ENCODE data around the gene TPRX2. TPM values are rescaled to one million over a fixed set of nuclear protein-coding genes. Genes with fewer than 3 reads are reported as not detected.
"Not testable (repeated sequence)": the region's sequence is repeated elsewhere in the genome, so short reads cannot be mapped to it uniquely, and the experiment has no call there.

Gene TPRX2
- total RNA-seq, 1 donor = not detected

DNA sequence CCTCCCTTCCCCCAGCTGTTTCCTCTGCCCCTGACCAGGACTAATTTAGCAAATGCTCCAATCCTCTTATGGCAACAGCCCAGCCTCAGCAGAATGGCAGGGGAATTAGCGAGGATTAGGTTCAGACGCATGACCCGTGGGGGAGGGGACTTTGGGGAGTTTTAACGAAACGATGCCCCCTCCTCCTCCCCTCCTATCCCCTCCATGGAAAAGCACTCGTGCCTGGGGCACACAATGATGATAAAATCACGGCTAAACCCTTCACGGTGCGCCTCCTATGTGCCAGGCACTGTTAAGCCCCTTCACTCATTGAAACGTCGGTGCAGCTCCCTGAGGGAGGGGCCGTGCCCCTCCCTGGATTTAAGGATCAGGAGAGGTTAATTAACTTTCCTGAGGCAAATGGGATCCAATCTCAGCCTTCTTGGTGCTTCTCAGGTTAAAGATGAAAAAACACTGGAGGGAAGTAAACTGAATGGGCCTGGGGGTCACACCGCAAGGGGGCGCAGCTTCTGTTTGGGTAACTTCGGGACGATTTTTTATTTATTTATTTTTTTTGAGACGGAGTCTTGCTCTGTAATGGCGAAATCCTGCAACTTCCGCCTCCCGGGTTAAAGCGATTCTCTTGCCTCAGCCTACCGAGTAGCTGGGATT is 10.1 kb upstream of the TPRX2 start:
- H3K9me3 ChIP-seq (ENCODE audit: low read depth, low read length) = no peaks in the 10 kb centered on the region
- H3K4me1 ChIP-seq (ENCODE audit: insufficient read depth, low read length) = no peaks in the 10 kb centered on the region
- no peak overlapping the region for H3K4me3 ChIP-seq (ENCODE audit: low read length)
- peaks cover 11% of the 10 kb centered on the region for H3K27me3 ChIP-seq (ENCODE audit: insufficient read depth, low read length)

DNA sequence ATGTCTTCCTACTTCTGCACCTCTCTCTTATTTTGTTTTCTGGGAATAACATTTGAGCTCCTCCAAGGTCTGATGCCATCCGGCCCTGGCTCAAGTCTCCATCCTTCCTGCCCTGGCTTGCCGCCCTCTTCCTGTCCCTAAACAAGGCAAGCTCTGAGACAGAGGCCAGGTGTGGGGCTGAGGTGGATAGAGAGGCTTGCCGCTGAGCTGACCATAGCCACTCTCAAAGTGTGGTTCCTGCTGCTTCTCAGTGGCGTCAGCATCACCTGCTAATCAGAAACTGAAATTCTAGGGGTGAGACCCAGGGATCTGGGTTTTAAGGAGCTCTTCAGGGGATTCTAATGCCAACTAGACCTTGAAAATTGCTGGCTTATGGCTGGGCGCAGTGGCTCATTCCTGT is 6.0 kb upstream of the TPRX2 start:
- H3K27me3 ChIP-seq (ENCODE audit: insufficient read depth, low read length) = peaks cover 11% of the 10 kb centered on the region
- H3K4me3 ChIP-seq (ENCODE audit: low read length) = no peak overlapping the region
- H3K4me1 ChIP-seq (ENCODE audit: insufficient read depth, low read length) = no peaks in the 10 kb centered on the region
- H3K9me3 ChIP-seq (ENCODE audit: low read depth, low read length) = no peaks in the 10 kb centered on the region

DNA sequence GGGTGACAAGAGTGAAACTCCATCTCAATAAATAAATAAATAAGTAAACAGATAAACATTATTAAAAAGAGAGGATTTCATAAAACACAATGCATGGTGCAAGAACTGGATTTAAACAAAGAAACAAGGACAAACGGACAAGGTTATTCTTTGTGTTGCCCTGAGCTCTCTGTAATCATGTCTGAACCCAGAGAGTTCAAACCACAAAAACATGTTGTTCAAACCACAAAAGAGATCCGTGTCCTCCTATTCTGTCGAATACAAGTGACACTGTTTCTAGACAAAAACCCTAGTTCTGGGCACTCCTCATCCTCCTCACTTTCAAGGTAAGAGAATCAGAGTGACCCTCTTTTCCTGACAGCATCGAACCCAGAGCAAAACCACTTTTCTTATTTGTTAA is 4.6 kb upstream of the TPRX2 start:
- no peaks in the 10 kb centered on the region for H3K4me1 ChIP-seq (ENCODE audit: insufficient read depth, low read length)
- no peaks in the 10 kb centered on the region for H3K9me3 ChIP-seq (ENCODE audit: low read depth, low read length)
- peaks cover 6% of the 10 kb centered on the region for H3K27me3 ChIP-seq (ENCODE audit: insufficient read depth, low read length)
- H3K4me3 ChIP-seq (ENCODE audit: low read length) = no peak overlapping the region

DNA sequence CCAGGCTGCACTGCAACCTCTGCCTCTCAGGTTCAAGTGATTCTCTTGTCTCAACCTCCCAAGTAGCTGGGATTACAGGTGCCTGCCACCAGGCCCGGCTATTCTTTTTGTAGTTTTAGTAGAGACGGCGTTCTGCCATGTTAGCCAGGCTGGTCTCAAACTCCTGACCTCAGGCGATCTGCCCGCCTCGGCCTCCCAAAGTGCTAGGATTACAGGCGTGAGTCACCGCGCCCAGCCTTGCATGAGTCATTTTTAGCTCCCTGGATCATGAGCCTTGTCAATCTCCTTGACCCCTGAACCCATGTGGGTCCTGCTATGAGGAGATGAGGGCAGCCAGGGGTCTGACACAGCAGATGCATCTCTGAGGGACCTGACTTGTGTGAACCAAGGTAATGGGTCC is 804 bp upstream of the TPRX2 start:
- not testable (repeated sequence) for H3K9me3 ChIP-seq (ENCODE audit: low read depth, low read length); H3K27me3 ChIP-seq (ENCODE audit: insufficient read depth, low read length); H3K4me3 ChIP-seq (ENCODE audit: low read length); H3K4me1 ChIP-seq (ENCODE audit: insufficient read depth, low read length)

DNA sequence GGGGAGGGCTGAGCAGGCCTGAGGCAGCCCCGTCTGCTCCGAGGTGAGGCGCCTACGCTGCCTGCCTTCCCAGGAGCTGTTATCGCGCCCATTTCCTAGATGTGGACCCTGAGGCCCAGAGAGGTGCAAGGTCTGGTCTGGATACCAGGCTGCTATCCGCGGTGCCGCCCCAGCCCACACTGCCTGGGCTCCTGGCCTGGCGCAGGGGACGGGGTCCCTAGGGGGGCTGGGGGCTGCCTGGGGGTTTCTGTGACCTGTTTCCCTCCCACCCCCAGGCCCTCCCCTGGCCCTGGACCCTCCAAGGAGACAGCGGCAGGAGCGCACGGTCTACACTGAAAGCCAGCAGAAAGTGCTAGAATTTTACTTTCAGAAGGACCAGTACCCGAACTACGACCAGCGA is 803 bp downstream of the TPRX2 start:
- H3K27me3 ChIP-seq (ENCODE audit: insufficient read depth, low read length); H3K9me3 ChIP-seq (ENCODE audit: low read depth, low read length); H3K4me3 ChIP-seq (ENCODE audit: low read length); H3K4me1 ChIP-seq (ENCODE audit: insufficient read depth, low read length): not testable (repeated sequence)

DNA sequence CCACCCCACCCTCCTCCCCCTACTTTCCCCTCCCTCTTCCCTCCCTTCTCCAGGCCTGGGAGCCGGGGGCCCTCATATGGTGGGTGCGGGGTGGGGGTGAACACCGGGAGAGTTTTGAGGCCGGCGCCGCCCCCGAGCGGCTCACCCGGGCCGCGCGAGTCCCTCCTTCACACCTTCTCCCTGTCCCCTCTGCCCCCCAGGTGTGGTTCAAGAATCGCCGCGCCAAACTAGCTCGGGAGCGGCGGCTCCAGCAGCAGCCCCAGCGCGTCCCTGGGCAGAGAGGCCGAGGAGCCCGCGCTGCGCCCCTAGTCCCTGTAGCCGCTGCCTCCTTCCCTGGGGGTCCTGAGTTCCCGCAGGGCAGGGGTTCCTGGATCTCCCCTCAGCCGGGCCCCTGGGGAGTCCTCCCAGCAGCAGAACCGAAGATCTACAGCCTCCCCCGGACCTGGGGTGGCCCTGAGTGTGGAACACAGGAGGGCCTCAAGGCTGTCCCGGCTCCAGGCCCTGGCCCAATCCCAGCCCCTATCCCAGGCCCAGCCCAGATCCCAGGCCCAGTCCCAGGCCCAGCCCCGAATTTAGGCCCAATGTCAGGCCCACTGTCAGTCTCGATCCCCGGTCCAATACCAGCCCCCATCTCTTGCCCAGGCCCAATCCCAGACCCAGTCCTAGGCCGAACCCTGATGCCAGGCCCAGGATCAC is 1.7 kb downstream of the TPRX2 start:
- Histone ChIP-seq H3K4me1 (ENCODE audit: insufficient read depth, low read length) (no peaks in the 10 kb centered on the region), H3K9me3 (ENCODE audit: low read depth, low read length) (no peaks in the 10 kb centered on the region), H3K4me3 (ENCODE audit: low read length) (no peak overlapping the region), H3K27me3 (ENCODE audit: insufficient read depth, low read length) (no peaks in the 10 kb centered on the region)

DNA sequence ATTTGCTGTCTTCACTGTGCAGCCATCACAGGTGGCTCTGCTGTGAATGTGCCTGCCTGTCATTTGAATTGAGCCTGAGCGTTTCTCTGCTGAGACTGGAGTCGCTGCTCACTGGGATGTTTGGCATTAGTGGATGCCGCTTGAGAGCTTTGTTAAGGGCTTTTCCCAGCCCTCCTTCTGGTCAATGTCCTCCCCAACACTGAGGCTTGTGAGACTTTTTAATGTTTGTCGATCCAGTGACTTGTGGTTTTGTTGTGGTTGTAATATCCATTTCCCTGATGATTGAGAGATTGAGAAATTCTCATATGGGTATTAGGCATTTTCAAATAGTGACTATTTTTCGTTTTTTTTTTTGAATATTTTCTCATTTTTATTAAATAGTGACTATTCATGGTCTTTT is 2.6 kb downstream of the TPRX2 start:
- no peaks in the 10 kb centered on the region for H3K27me3 ChIP-seq (ENCODE audit: insufficient read depth, low read length)
- H3K4me3 ChIP-seq (ENCODE audit: low read length) = no peak overlapping the region
- no peaks in the 10 kb centered on the region for H3K4me1 ChIP-seq (ENCODE audit: insufficient read depth, low read length)
- H3K9me3 ChIP-seq (ENCODE audit: low read depth, low read length) = no peaks in the 10 kb centered on the region

DNA sequence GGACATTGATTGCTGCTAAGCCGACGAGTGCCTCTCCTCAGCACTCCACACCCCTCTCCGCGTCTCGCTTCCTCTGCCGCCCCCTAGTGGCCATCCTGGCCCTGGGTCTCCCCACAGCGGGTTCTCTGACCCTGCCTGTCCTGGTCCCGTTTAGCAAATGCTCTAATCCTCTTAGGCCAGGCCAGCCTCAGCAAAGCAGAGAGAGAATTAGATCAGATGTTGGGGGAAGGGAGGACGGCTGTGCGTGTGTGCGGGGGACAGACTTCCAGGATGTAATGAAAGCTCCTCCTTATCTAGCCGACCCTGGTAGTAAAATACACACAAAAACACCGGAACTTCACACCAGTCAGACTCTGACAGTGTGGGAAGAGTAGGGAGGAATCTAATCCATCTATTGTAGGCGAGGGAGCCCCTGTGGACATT is 4.5 kb downstream of the TPRX2 start:
- H3K27me3 ChIP-seq (ENCODE audit: insufficient read depth, low read length) = no peaks in the 10 kb centered on the region
- H3K4me1 ChIP-seq (ENCODE audit: insufficient read depth, low read length) = no peaks in the 10 kb centered on the region

DNA sequence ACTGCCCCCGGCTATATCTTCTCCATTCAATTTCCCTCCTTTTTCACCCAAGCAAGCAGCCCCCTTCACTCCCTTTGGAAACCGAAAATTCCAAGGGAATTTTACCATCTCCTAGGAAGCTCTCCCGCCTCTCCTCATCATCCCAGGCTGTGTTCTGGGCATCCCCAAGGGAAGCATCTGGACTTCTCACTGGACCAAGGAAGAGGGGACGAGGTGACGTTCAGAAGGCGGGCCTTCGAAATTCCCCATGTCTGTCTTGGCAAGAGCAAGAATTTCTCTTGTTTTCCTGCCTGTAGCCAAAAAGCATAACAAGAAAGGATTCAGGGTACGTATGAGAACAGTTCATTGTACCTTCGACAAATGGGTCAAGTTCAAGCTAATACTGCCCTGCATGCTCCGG is 6.1 kb downstream of the TPRX2 start:
- no peaks in the 10 kb centered on the region for H3K4me1 ChIP-seq (ENCODE audit: insufficient read depth, low read length)
- no peaks in the 10 kb centered on the region for H3K9me3 ChIP-seq (ENCODE audit: low read depth, low read length)
- no peaks in the 10 kb centered on the region for H3K27me3 ChIP-seq (ENCODE audit: insufficient read depth, low read length)
- H3K4me3 ChIP-seq (ENCODE audit: low read length) = no peak overlapping the region

More for the DNA sequence above, 4.5 kb downstream of the TPRX2 start:
- Histone ChIP-seq H3K4me3 (ENCODE audit: low read length) (no peak overlapping the region), H3K9me3 (ENCODE audit: low read depth, low read length) (no peaks in the 10 kb centered on the region)

DNA sequence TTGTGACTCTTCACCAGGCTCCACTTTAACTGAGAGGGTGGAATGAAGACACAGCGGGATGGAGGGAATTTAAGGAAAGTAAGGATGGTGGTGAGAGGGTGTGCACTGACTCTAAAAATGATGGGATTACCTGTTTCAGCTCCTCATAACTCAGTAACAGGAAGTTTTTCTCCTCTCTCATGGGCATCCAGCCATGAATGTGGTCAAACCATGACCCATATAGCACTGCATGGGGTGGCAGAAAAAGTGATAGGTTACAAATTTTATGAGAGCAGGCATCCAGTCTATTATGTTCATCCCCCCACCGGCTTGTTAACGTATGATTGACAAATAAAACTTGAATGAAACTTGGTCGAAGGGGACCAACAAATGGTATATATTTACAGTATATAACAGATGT is 19.9 kb downstream of the TPRX2 start:
- Histone ChIP-seq H3K4me1 (ENCODE audit: insufficient read depth, low read length) (no peaks in the 10 kb centered on the region), H3K4me3 (ENCODE audit: low read length) (no peak overlapping the region)

DNA sequence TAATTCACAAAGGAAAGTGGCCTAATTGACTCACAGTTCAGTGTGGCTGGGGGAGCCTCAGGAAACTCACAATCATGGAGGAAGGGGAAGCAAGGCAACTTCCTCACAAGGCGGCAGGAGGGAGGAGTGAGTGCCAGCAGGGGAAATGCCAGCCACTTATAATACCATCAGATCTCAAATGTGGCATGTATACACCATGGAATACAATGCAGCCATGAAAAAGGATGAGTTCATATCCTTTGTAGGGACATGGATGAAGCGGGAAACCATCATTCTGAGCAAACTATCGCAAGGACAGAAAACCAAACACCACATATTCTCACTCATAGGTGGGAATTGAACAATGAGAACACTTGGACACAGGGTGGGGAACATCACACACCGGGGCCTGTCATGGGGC is 20.4 kb downstream of the TPRX2 start:
- H3K9me3 ChIP-seq (ENCODE audit: low read depth, low read length); H3K4me3 ChIP-seq (ENCODE audit: low read length); H3K4me1 ChIP-seq (ENCODE audit: insufficient read depth, low read length); H3K27me3 ChIP-seq (ENCODE audit: insufficient read depth, low read length): not testable (repeated sequence)

More for the DNA sequence above, 19.9 kb downstream of the TPRX2 start:
- H3K9me3 ChIP-seq (ENCODE audit: low read depth, low read length) = no peaks in the 10 kb centered on the region
- H3K27me3 ChIP-seq (ENCODE audit: insufficient read depth, low read length) = no peaks in the 10 kb centered on the region

DNA sequence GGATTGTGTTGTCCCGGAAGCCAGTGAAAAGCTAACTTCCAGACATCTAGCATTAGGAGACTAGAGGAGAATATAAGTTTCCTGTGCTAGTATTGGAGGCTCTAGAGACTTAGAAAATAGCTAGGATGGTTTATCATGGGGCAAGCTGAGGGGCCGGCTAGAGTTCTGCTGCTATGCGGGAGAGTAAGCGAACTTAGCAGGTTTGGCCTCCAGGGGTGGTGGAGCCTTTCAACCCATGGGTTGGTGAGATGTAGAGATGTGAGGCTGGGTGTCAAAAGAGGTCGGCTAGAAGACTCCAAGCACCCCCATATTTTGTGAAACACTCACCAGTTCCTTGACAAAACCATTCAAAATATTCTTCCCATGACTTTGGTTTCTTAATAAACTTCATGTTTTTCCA is 22.7 kb downstream of the TPRX2 start:
- Histone ChIP-seq H3K27me3 (ENCODE audit: insufficient read depth, low read length) (no peaks in the 10 kb centered on the region), H3K4me3 (ENCODE audit: low read length) (no peak overlapping the region), H3K4me1 (ENCODE audit: insufficient read depth, low read length) (no peaks in the 10 kb centered on the region), H3K9me3 (ENCODE audit: low read depth, low read length) (no peaks in the 10 kb centered on the region)

DNA sequence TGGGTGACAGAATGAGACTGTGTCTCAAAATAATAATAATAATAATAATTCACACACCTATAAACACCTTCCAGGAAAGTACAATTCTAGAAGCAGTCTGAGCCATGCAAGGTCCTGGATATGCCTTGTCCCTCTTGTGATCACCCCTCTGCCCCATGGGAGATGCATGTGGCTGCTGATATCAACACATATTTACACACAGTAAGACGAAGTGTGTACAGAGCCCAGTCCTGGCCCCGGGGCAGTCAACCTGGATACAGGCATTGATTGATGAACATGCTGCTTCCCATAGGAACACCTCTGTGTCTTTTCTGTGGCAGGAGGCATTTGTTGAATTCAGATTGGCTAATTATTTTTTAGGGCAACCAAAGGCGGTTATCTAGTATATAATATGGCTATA is 23.9 kb downstream of the TPRX2 start:
- Histone ChIP-seq H3K27me3 (ENCODE audit: insufficient read depth, low read length) (no peaks in the 10 kb centered on the region), H3K9me3 (ENCODE audit: low read depth, low read length) (no peaks in the 10 kb centered on the region), H3K4me3 (ENCODE audit: low read length) (no peak overlapping the region), H3K4me1 (ENCODE audit: insufficient read depth, low read length) (no peaks in the 10 kb centered on the region)

DNA sequence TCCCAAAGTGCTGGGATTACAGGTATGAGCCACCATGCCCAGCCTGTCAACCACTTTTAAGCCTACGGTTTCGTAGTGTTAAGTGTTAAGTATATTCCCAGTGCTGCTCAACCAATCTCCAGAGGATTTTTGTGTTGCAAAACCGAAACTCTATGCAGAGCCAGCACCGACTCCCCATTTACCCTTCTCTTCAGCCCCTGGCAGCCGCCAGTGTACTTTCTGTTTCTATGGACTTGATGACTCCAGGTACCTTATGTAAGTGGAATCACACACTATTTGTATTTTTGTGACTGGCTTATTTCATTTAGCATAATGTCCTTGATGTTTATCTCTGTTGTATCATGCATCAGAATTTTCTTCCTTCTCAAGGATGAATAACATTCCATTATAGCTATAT is 26.0 kb downstream of the TPRX2 start:
- H3K4me1 ChIP-seq (ENCODE audit: insufficient read depth, low read length) = no peaks in the 10 kb centered on the region
- H3K9me3 ChIP-seq (ENCODE audit: low read depth, low read length) = no peaks in the 10 kb centered on the region
- H3K27me3 ChIP-seq (ENCODE audit: insufficient read depth, low read length) = no peaks in the 10 kb centered on the region
- no peak overlapping the region for H3K4me3 ChIP-seq (ENCODE audit: low read length)

DNA sequence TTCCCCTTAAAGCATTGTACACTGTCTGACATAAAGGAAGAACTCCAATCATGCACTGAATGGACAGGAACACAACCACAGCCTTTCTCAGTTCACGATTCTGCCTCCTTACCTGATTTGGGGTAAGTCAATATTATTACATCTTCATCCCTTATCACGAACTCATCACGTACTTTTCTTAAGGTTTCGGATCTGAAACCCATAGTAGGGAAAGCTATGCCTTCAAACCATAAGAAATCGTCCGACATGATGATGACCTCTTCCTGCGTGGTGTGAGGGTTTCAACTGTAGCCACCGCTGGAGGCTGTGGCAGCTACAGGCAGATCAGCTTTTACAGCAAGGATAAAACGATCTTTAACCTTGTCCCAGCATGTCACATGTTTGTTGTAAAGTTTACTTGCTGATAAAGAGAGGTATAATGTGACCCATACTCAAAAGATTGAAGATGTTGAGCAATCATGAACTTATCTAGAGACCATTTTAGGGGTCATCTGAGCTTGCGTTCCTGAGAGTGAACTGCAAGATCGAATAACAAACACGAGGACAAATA is 27.1 kb downstream of the TPRX2 start, which contains the start of gene SULT2A1:
Gene SULT2A1, minus strand, starts transcription at position 306 of the 550 bp plus-strand sequence. Its CDS starts 58 bp downstream, at position 248.
- H3K9me3 ChIP-seq (ENCODE audit: low read depth, low read length) = no peaks in the 10 kb centered on the region
- no peak within 1 kb of the TSS for H3K4me3 ChIP-seq (ENCODE audit: low read length)
- H3K4me1 ChIP-seq (ENCODE audit: insufficient read depth, low read length) = no peaks in the 10 kb centered on the region
- no peaks in the 10 kb centered on the region for H3K27me3 ChIP-seq (ENCODE audit: insufficient read depth, low read length)
